HG02798 (cell line): Measurements from ENCODE around the gene C4A.
"Not testable (repeated sequence)": the region's sequence is repeated elsewhere in the genome, so short reads cannot be mapped to it uniquely, and the experiment has no call there.

Source experiments
- ATAC-seq: cut with Tn5 transposase; IDR thresholded peaks from one replicate; pipeline ENCODE4 v1.9.1; 2021; ENCODE audit warnings: mild to moderate bottlenecking; ENCODE audit not compliant: unreplicated experiment, poor library complexity

C4A gene

DNA sequence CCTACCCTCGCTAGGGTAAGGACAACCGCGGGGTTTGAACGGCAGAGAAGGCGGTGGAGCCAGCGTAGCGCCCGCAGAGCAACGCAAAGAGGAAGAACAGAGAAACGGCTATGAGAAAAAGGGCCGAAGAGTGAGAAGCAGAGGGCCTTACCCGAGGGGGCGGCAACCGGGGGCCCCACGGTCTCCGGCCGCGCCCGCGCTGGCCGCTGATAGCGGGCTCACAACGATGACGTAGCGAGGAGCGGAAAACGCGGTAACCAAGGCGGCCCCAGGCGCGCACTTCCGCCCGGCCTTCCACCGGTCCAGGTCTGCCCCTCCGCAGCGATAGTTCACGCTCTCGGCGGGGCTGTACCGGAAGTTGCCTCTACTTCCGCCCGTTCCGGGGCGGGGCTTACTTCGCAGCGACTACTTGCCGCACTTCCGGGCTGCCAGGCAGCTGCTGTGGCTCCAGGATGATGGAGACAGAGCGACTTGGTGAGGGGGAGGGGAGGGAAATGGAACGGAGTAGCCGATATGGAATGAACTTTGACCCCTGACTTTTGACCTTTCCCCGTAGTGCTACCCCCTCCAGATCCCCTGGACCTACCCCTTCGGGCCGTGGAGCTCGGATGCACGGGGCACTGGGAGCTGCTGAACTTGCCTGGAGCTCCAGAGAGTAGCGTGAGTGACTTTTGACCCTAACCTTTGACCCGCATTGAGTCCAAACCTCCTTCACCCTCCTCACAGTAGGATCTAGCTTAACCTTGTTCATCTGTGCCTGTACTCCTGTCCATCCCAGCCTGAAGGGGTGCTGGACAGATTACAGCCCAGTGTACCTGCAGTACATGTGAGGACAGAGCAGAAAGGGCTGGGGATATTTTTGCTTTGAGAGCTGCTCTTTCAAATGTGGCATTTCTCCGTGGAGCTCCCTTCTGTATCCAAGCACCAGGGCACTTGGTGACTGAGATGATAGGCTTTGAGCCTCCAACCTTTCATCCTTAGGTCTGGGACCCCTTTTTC, 22.8 kb upstream of the C4A start, which contains the start of the genes NELFE and SKIC2:
TSS of gene NELFE (minus strand) at position 231 of the 999 bp plus-strand sequence. CDS start 525 bp downstream, outside the sequence.
TSS of gene SKIC2 (plus strand) at position 435 of the 999 bp plus-strand sequence. CDS start at position 453, 18 bp downstream.
- ATAC-seq, result peak; percentile 98

DNA sequence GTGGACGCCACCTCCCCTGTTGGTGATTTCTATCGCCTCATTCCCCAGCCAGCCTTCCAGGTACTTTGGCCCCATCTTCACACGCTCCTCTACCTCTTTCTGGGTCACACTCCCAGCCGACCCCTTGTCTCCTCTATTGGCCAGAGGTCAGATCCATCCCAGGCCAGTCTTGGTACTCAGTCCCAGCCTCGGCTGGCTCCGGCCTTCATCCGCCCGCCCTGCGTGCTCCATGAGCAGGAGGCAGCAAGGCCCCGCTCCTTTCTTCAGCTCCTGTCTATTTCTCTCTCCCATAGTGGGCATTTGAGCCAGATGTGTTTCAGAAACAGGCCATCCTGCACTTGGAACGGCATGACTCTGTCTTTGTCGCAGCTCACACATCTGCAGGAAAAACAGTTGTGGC, 20.2 kb upstream of the C4A start:
- no peak for ATAC-seq

DNA sequence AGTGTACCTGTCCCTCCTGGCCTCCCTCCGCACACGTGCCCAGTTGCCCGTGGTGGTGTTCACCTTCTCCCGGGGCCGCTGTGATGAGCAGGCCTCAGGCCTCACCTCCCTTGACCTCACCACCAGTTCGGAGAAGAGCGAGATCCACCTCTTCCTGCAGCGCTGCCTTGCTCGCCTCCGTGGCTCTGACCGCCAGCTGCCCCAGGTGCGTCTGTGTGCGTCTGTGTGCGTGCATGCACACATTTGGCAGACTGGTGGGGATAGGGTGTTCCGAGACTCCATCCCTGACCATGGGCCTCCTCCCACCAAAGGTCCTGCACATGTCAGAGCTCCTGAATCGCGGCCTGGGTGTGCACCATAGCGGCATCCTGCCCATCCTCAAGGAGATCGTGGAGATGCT, 17.9 kb upstream of the C4A start:
- no peak for ATAC-seq

DNA sequence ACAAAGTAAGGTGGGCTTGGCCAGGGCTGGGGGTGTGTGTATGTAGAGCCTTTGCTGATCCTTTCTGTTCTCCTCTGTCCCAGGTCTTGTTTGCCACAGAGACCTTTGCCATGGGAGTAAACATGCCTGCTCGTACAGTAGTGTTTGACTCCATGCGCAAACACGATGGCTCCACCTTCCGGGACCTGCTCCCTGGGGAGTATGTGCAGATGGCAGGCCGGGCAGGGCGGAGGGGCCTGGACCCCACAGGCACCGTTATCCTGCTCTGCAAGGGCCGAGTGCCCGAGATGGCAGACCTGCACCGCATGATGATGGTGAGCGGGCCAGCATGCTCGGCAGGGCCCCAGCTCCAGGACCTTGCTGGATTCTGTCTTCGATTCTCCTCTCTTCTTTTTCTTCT, 16.2 kb upstream of the C4A start:
- no peak for ATAC-seq

DNA sequence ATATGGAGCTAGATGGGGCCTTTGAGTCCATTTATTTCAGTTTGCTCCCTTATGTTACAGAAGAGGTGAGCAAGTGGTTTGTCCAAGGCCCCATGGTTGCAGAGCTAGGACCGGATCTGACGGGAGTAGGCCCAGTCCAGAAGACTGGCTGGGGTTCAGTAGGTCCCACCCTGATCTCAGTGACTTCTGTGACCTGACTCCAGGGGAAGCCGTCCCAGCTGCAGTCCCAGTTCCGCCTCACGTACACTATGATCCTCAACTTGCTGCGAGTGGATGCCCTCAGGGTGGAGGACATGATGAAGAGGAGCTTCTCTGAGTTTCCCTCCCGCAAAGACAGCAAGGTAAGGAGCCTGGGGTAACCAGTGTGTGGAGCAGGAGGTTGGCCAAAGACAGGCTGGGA, 15.4 kb upstream of the C4A start:
- ATAC-seq, result no peak

DNA sequence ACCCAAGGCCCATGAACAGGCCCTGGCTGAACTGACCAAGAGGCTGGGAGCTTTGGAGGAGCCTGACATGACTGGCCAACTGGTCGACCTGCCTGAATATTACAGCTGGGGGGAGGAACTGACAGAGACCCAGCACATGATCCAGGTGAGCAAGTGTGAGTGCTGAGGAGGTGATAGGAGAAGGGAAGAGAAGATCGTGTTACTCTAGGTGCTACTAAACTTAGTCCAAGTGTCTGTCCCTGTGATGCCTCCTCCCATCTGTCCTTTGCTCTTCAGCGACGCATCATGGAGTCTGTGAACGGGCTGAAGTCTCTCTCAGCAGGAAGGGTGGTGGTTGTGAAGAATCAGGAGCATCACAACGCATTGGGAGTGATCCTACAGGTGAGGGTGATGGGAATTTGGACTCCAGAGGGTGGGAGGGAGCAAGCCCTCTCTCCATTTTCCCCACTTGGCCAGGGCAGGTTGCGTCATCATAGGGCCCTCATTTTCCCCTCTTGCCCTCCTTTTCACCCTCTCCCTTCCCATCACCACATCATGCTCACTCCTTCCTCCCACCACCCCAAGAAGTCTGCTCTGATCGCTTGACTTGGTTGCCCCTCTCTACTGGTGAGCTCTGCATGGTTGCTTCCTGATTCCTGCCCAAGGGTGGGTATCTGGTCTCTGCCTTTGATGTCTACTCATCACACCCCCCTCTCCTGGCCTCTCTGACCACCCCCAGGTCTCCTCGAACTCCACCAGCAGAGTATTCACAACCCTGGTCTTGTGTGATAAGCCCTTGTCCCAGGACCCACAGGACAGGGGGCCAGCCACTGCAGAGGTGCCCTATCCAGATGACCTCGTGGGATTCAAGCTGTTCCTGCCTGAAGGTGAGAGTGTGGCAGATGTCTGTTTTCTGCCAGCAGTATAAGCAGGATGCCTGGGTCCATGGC, 14.6 kb upstream of the C4A start:
- no peak for ATAC-seq

DNA sequence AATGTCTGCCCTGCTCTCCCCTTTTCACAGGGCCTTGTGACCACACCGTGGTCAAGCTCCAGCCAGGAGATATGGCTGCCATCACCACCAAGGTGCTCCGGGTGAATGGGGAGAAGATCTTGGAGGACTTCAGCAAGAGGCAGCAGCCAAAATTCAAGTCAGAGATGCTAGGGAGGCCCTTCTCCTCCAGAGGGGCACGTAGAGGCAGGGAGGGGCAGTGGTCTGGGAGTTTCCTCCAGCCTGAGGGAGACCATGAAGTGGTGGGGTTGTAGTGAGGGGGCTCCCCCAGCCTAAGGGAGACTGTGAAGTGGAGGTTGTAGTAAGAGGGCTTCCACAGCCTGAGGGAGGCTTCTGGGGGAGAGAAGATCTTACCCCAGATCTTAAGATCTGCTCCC, 13.9 kb upstream of the C4A start:
- no peak for ATAC-seq

DNA sequence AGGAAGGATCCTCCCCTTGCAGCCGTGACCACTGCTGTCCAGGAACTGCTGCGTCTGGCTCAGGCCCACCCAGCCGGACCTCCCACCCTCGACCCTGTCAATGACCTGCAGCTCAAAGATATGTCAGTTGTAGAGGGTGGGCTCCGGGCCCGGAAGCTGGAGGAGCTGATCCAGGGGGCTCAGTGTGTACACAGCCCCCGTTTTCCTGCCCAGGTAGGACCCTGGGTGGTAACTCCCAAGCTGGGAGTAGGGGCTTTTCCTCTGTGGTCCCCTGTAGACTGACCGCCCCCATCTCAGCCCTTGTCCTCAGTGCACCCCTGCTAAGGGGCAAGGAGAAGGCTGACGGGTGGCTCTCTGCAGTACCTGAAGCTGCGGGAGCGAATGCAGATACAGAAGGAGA, 13.5 kb upstream of the C4A start:
- ATAC-seq, result no peak

DNA sequence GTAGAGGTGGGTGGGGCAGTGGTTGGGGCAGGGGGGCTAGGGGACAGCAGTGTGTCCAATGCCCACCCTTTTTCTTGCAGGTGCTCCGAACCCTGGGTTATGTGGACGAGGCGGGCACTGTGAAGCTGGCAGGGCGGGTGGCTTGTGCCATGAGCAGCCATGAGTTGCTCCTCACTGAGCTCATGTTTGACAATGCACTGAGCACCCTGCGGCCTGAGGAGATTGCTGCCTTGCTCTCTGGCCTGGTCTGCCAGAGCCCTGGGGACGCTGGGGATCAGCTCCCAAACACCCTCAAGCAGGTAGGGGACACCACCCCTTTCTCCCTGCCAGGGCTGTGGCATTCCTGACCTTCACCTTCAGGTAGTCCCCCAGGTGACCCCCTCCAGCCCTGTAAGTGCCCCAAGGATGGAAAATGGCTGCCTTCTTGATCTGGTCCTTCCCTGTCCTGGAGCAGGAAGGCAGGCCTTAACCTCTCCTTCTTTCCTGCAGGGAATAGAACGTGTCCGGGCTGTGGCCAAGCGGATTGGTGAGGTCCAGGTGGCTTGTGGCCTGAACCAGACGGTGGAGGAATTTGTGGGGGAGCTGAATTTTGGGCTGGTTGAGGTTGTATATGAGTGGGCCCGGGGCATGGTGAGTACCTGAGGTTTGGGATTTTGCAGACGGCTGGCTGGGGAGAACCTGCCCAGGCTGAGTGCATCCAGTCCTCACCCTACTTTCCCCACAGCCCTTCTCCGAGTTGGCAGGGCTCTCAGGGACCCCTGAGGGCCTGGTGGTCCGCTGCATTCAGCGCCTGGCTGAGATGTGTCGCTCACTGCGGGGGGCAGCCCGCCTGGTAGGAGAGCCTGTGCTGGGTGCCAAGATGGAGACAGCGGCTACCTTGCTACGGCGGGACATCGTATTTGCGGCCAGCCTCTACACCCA, 12.8 kb upstream of the C4A start:
- ATAC-seq, result no peak

DNA sequence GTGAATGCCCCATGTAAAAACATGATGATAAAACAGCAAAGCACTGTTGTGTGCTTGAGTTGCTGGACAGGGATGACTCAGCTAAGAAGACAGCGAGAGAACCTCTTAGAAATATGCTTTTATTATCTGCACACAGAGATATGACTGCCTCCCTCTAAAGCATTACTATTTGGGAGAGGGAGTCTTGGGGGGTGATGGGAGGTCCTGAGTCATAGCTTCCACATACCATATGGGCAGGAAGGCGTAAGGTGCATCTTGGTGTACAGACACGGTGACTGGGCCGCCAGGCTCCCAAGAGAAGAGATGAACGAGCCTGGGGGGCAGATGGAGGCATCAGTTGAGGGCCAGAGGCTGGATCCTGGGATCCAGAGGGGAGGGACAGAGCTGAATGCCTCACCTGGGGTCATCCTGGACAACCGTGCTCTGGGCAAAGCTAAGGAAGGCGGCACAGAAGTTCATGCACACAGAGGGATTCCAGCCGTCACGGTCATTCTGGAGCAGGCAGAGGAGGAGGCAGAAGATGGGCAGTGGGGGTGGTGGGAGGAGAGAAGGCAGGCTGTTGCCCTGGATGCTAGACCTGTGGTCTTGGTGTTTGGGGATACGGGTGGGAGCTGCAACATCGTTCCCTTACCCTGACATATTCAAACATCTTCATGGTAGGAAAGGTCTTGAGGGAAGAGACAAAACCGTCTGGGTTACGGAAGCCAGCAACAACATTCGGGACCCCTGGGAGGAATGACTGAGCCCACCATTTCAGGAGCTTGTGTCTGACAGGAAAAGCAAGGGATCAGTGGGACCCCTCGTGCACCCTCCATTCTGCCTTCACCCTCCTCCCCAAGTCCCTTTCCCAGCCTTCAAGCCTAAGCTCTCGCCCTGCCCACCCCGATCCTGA, 11.9 kb upstream of the C4A start:
- ATAC-seq, result no peak

DNA sequence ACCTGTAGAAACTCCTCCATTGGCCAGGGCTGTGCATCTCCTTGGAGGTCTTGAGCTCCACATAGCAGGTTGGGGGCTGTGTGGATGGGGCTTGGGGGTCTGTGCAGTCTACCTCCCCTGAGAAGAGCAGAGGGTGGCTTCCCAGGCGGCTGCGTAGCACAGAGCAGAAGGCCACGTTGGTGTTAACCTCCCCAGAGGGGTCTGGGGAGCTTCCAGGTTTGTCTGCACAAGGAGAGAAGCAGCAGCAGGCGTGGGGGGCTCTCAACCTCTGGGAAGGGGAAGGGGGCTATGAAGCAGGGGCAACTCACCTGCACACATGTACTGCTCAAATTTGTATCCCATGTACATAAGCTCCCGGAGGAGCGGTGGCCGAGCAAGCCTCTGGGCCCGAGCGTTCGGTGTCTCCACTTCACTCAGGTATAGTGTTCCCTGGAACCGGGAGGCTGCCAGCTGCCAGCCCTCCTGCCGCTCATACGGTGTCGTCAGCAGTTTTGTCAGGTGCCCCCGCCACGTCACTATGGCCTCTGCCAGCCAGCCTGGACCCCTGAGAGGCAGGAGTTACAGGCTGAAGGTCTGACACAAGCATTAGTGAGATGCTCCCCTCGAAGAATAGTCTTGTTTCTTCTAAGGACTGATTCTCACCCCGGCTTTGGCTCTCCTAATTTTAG, 11.1 kb upstream of the C4A start:
- no peak for ATAC-seq

DNA sequence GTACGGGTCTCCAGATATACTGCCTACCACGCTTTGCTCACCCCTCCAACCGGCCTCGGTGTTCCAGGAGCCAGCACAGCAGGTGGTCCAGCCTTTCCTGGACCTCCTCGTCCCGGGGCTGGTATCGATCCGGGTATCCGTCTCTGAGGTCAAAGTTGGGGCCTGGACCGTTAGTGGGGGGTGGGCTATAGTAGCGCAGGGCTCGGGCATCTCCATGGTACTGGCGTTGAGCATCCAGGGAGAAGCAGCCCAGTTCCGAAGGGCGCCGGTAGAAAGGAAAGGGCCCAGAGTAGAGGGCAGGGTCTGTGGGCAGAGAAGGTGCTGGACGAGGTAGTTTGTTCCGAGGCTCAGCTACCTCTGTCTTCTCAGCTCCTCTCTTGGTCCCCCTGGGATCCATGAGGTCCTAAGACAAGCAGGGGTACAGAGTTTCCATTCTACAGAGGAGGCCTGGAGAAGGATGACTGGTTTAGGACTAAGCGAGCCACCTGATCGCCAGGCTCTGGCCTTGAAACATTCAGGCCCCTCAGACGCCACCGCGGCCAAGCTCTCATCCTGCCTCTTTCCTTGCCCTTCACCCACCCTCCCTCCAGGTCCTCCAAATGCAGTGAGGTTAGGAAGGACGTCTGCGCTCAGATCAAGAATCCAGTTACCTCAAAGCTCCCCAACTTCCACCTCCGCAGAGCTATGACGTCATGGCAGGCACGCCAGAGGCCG, 10.4 kb upstream of the C4A start:
- no peak for ATAC-seq

DNA sequence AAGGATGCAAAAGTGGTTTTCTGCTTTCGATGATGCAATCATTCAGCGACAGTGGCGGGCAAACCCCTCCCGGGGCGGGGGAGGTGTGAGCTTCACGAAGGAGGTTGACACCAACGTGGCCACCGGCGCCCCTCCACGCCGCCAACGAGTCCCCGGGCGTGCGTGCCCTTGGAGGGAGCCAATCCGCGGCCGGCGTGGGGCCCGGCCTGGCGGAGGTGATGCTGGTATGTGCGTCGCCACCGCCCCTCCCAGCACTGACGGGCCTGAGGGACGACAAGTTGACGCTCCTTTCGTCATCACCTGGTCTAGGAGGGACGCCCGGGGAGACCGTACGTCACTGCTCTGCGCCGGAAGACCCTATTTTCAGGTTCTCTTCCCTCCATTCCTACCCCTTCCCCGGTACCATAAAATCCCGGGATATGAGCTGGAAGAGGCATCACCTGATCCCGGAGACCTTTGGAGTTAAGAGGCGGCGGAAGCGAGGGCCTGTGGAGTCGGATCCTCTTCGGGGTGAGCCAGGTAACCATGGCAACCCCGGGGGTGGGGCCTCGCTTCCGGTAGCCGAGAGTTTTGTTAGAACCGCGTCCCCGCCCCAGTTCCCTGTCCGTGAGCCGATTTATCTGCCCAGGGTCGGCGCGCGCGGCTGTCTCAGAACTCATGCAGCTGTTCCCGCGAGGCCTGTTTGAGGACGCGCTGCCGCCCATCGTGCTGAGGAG, 9.7 kb upstream of the C4A start, which contains the start of gene DXO:
TSS of gene DXO (minus strand) at position 146 of the 716 bp plus-strand sequence. CDS start 463 bp downstream, outside the sequence.
- ATAC-seq, result peak; percentile 92

DNA sequence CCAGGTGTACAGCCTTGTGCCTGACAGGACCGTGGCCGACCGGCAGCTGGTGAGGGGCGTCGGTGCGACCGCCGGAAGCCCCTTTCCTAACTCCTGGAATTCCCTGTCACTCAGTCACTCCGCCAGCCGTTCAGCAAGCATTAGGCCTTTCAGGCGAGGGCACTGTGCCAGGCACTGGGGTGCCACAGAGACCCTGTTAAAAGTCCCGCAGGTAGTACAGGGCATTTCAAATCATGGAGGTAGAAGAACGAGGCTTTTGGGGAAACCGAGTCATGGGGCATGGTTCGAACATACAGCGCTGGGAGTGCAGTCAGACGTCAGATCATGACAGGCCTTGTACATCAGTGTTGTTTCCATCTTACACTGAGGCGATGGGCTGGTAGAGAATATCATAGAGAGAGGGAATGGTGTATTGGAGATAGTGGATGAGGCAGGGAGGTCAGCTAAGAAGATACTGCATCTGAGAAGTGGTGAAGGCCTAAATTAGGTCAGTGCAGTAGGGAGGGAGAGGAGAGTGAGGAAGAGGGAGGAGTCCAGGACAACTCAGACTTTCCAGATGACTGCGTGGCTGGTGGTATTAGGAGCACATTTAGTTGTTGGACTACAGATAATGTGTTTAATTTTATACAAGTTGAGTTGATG, 9.0 kb upstream of the C4A start:
- ATAC-seq, result no peak

DNA sequence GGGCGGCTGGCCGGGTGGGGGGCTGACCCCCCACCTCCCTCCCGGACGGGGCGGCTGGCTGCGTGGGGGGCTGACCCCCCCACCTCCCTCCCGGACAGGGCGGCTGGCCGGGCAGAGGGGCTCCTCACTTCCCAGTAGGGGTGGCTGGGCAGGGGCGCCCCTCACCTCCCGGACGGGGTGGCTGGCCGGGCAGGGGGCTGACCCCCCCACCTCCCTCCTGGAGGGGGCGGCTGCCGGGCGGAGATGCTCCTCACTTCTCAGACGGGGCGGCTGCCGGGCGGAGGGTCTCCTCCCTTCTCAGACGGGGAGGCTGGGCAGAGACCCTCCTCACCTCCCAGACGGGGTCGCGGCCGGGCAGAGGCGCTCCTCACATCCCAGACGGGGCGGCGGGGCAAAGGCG, 5.8 kb upstream of the C4A start:
- ATAC-seq, result not testable (repeated sequence)

DNA sequence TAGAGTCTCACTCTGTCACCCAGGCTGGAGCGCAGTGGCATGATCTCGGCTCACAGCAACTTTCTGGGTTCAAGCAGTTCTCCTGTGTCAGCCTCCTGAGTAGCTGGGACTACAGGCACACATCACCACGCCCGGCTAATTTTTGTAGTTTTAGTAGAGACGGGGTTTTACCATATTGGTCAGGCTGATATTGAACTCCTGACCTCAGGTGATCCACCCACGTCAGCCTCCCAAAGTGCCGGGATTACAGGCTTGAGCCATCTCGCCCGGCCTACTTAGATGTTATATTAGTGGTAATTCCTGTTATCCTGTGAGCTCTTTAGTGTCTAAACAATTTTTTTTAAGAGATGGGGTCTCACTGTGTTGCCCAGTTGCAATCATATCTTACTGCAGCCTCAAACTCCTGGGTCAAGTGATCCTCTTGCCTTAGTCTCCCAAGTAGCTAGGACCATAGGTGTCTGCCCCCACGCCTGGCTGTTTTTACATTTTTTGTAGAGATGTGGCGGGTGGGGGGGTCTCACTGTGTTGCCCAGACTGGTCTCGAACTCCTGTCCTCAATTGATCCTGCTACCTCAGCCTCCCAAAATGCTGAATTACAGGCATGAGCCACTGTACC, 3.9 kb upstream of the C4A start:
- no peak for ATAC-seq
